Naive thymus-derived CD4-positive, alpha-beta T cell (primary cell): ENCODE data around the gene APEH. TPM values are rescaled to one million over a fixed set of nuclear protein-coding genes. Genes with fewer than 3 reads are reported as not detected.

Source experiments
- ATAC-seq: fragments of 150-1000 bp; cut with Tn5 transposase; 2 replicates; pipeline ENCODE4 v1.10.0; 2021; ENCODE audit warnings: mild to moderate bottlenecking, moderate library complexity
- CTCF ChIA-PET: fragments of 350-600 bp; sonication (Branson Sonifier 250); formaldehyde crosslinking; loops from one replicate; lab custom pipeline; 2021; ENCODE audit warnings: antibody characterized with exemption; lab: Charles Lee
- POLR2A ChIA-PET: fragments of 350-600 bp; sonication (Branson Sonifier 250); formaldehyde crosslinking; loops from one replicate; lab custom pipeline; 2021; ENCODE audit warnings: antibody characterized with exemption, inconsistent platforms; lab: Charles Lee
- DNase-seq, 9 donors: peaks; one replicate each; pipeline versions ENCODE4 v3.0.0 to v3.0.0-alpha.2; 2020 to 2022; ENCODE audit warnings: mixed read lengths in 1 of 9
- H3K27ac ChIP-seq: one replicate; pipeline ENCODE4 v1.7.0; 2013; ENCODE audit warnings: mild to moderate bottlenecking, low read depth, low read length, moderate library complexity
- H3K27me3 ChIP-seq, 2 donors: one replicate each; pipeline ENCODE4 v1.7.0; 2013; ENCODE audit warnings: low read length in 2 of 2, mild to moderate bottlenecking in 2 of 2, moderate library complexity in 2 of 2; ENCODE audit not compliant: control insufficient read depth in 2 of 2, insufficient read depth in 2 of 2
- H3K36me3 ChIP-seq, 3 experiments: 1 replicate in 2 of 3; 2 replicates in 1 of 3; pipeline ENCODE4 v1.7.0; 2013; ENCODE audit warnings: low read length in 3 of 3, mild to moderate bottlenecking in 3 of 3, moderate library complexity in 1 of 3; ENCODE audit not compliant: insufficient read depth in 3 of 3, control insufficient read depth in 2 of 3
- H3K4me1 ChIP-seq, 2 donors: one replicate each; pipeline ENCODE4 v1.7.0; 2013; ENCODE audit warnings: low read length in 2 of 2, mild to moderate bottlenecking in 2 of 2, moderate library complexity in 1 of 2; ENCODE audit not compliant: control insufficient read depth in 2 of 2, insufficient read depth in 2 of 2
- H3K4me3 ChIP-seq: 2 replicates; pipeline ENCODE4 v1.7.0; 2013; ENCODE audit warnings: mild to moderate bottlenecking, low read length
- H3K9me3 ChIP-seq, 3 experiments: 1 replicate in 2 of 3; 2 replicates in 1 of 3; pipeline ENCODE4 v1.7.0; 2013; ENCODE audit warnings: low read length in 3 of 3; ENCODE audit not compliant: control insufficient read depth in 2 of 3
- H3K27ac Mint-ChIP-seq, 9 donors: one replicate each; pipeline ENCODE4 v1.8.0; 2020 to 2022; ENCODE audit warnings: mixed read lengths in 9 of 9, mild to moderate bottlenecking in 8 of 9, moderate library complexity in 5 of 9, inconsistent platforms in 2 of 9
- H3K27me3 Mint-ChIP-seq, 5 donors: one replicate each; pipeline ENCODE4 v1.8.0; 2021 to 2022; ENCODE audit warnings: mixed read lengths in 5 of 5, mild to moderate bottlenecking in 1 of 5
- H3K36me3 Mint-ChIP-seq, 5 donors: one replicate each; pipeline ENCODE4 v1.8.0; 2020 to 2022; ENCODE audit warnings: mixed read lengths in 5 of 5, mild to moderate bottlenecking in 3 of 5, inconsistent platforms in 1 of 5
- H3K4me1 Mint-ChIP-seq, 7 donors: one replicate each; pipeline ENCODE4 v1.8.0; 2020 to 2022; ENCODE audit warnings: mixed read lengths in 7 of 7, mild to moderate bottlenecking in 3 of 7, inconsistent platforms in 1 of 7
- H3K4me3 Mint-ChIP-seq, 10 donors: one replicate each; pipeline ENCODE4 v1.8.0; 2020 to 2022; ENCODE audit warnings: mild to moderate bottlenecking in 10 of 10, mixed read lengths in 10 of 10, moderate library complexity in 6 of 10, inconsistent platforms in 2 of 10
- H3K9me3 Mint-ChIP-seq, 11 donors: one replicate each; pipeline ENCODE4 v1.8.0; 2020 to 2022; ENCODE audit warnings: mixed read lengths in 11 of 11, mild to moderate bottlenecking in 4 of 11, inconsistent platforms in 1 of 11, moderate library complexity in 1 of 11
- intact Hi-C, 2 donors: fragments of 100-400 bp; cut with micrococcal nuclease; formaldehyde crosslinking; loops; one replicate each; pipeline ENCODE4 v1.15.1; 2023
- polyA plus RNA-seq, 2 donors: library from polyadenylated mRNA; unstranded; fragments of 300-500 nt; fragmentation: Illumina TruSeq; gene quantifications; one replicate each; pipeline ENCODE4 v1.2.3, GENCODE V29; 2021
- total RNA-seq, 6 experiments: library from RNA in 5 of 6; stranded (reverse) in 5 of 6; gene quantifications; 1 replicate in 5 of 6; 2 replicates in 1 of 6; pipeline ENCODE4 v1.2.3 and lab custom pipeline; 2021 to 2026

Gene APEH
- total and polyA plus RNA-seq, 7 experiments from 2014 or later, result 75.5 to 151 (median 103) TPM

GRCh38 chr3:49709852-49710251 is 35.7 kb downstream of the APEH start:
- no peak overlapping the region for H3K4me3 Mint-ChIP-seq
- H3K27me3 Mint-ChIP-seq, result no peaks in the 10 kb centered on the region
- Histone ChIP-seq H3K27ac (no peak overlapping the region), H3K9me3 (no peaks in the 10 kb centered on the region), H3K4me1 (no peaks in the 10 kb centered on the region), H3K4me3 (no peak overlapping the region), H3K27me3 (no peaks in the 10 kb centered on the region), H3K36me3 (peaks cover 0 to 37% (median 0%) of the 10 kb centered on the region in 3 experiments)
- ATAC-seq (no peak), DNase-seq (no peak)
- H3K9me3 Mint-ChIP-seq, result no peaks in the 10 kb centered on the region
- POLR2A ChIA-PET, result no interaction called here
- intact Hi-C loops, result no loop called here
- peaks cover 0 to 17% (median 4%) of the 10 kb centered on the region in 7 donors for H3K4me1 Mint-ChIP-seq
- CTCF ChIA-PET, result no interaction called here
- peaks cover 0 to 12% (median 0%) of the 10 kb centered on the region in 5 donors for H3K36me3 Mint-ChIP-seq
- H3K27ac Mint-ChIP-seq, result peak overlapping the region in 1 of 9 donors; percentile 12

GRCh38 chr3:49711489-49711888 is 37.3 kb downstream of the APEH start:
- intact Hi-C loops, result no loop called here
- no peaks in the 10 kb centered on the region for H3K9me3 Mint-ChIP-seq
- no peaks in the 10 kb centered on the region for H3K4me1 ChIP-seq
- peaks cover 0 to 17% (median 4%) of the 10 kb centered on the region in 7 donors for H3K4me1 Mint-ChIP-seq
- H3K27me3 Mint-ChIP-seq, result no peaks in the 10 kb centered on the region
- CTCF ChIA-PET, result interaction anchor here (0.6 kb wide), 1 partner anchor 229 kb away, joined by 3 read pairs; the partner anchor contains the start of gene RBM6
- peak overlapping the region in 1 of 9 donors; percentile 78 for H3K27ac Mint-ChIP-seq
- H3K9me3 ChIP-seq, result no peaks in the 10 kb centered on the region
- H3K27ac ChIP-seq, result no peak overlapping the region
- H3K36me3 Mint-ChIP-seq, result peaks cover 0 to 12% (median 2%) of the 10 kb centered on the region in 5 donors
- DNase-seq, result no peak
- peaks cover 0 to 31% (median 0%) of the 10 kb centered on the region in 3 experiments for H3K36me3 ChIP-seq
- no peaks in the 10 kb centered on the region for H3K27me3 ChIP-seq
- no peak overlapping the region for H3K4me3 ChIP-seq
- peak; percentile 34 for ATAC-seq
- POLR2A ChIA-PET, result interaction anchor here (1.5 kb wide), 1 partner anchor 8 kb away, joined by 4 read pairs; the partner anchor contains the start of gene AMIGO3
- no peak overlapping the region for H3K4me3 Mint-ChIP-seq

GRCh38 chr3:49712166-49712565 is 38.0 kb downstream of the APEH start:
- Histone ChIP-seq H3K27ac (no peak overlapping the region), H3K4me1 (no peaks in the 10 kb centered on the region), H3K36me3 (peaks cover 0 to 25% (median 0%) of the 10 kb centered on the region in 3 experiments), H3K9me3 (no peaks in the 10 kb centered on the region), H3K27me3 (no peaks in the 10 kb centered on the region), H3K4me3 (no peak overlapping the region)
- ATAC-seq (no peak), DNase-seq (no peak)
- Mint-ChIP-seq H3K36me3 (peaks cover 0 to 8% (median 2%) of the 10 kb centered on the region in 5 donors), H3K4me3 (no peak overlapping the region), H3K9me3 (no peaks in the 10 kb centered on the region), H3K27ac (no peak overlapping the region), H3K27me3 (no peaks in the 10 kb centered on the region), H3K4me1 (peaks cover 0 to 17% (median 4%) of the 10 kb centered on the region in 7 donors)
- CTCF ChIA-PET, result no interaction called here
- intact Hi-C loops, result no loop called here
- POLR2A ChIA-PET, result interaction anchor here (1.2 kb wide), 1 partner anchor 11 kb away, joined by 4 read pairs; no protein-coding TSS in a partner anchor

- H3K9me3 Mint-ChIP-seq, result no peaks in the 10 kb centered on the region
- Histone ChIP-seq H3K4me3 (no peak overlapping the region), H3K27ac (no peak overlapping the region), H3K9me3 (no peaks in the 10 kb centered on the region), H3K27me3 (no peaks in the 10 kb centered on the region), H3K36me3 (peaks cover 0 to 19% (median 0%) of the 10 kb centered on the region in 3 experiments), H3K4me1 (no peaks in the 10 kb centered on the region)
- DNase-seq (no peak), ATAC-seq (no peak)
- peaks cover 0 to 5% (median 2%) of the 10 kb centered on the region in 5 donors for H3K36me3 Mint-ChIP-seq
- ChIA-PET CTCF (no interaction called here), POLR2A (interaction anchor here (1.2 kb wide), 1 partner anchor 10 kb away, joined by 4 read pairs; no protein-coding TSS in a partner anchor)
- intact Hi-C loops, result no loop called here
- H3K4me3 Mint-ChIP-seq, result no peak overlapping the region
- H3K27ac Mint-ChIP-seq, result peak overlapping the region in 1 of 9 donors; percentile 4
- no peaks in the 10 kb centered on the region for H3K27me3 Mint-ChIP-seq
- H3K4me1 Mint-ChIP-seq, result peaks cover 0 to 17% (median 4%) of the 10 kb centered on the region in 7 donors
Observed at GRCh38 chr3:49712631-49713317, 38.6 kb downstream of the APEH start.

GRCh38 chr3:49713336-49714105 is 39.4 kb downstream of the APEH start:
- Mint-ChIP-seq H3K27me3 (no peaks in the 10 kb centered on the region), H3K36me3 (peaks cover 0 to 5% (median 2%) of the 10 kb centered on the region in 5 donors), H3K4me1 (peaks cover under 1 to 18% (median 4%) of the 10 kb centered on the region in 7 donors), H3K27ac (peak overlapping the region in 1 of 9 donors; percentile 4), H3K4me3 (no peak overlapping the region), H3K9me3 (no peaks in the 10 kb centered on the region)
- no peaks in the 10 kb centered on the region for H3K9me3 ChIP-seq
- H3K27me3 ChIP-seq, result no peaks in the 10 kb centered on the region
- H3K36me3 ChIP-seq, result peaks cover 0 to 19% (median 0%) of the 10 kb centered on the region in 3 experiments
- no peak overlapping the region for H3K4me3 ChIP-seq
- ChIA-PET CTCF (no interaction called here), POLR2A (interaction anchor here (0.6 to 1.2 kb wide), 2 partner anchors 9 to 199 kb away, joined by 3 to 4 read pairs; no protein-coding TSS in a partner anchor)
- H3K4me1 ChIP-seq, result peaks cover 1 to 3% of the 10 kb centered on the region in 2 donors
- H3K27ac ChIP-seq, result no peak overlapping the region
- ATAC-seq (no peak), DNase-seq (no peak)
- intact Hi-C loops, result no loop called here

- Mint-ChIP-seq H3K9me3 (no peaks in the 10 kb centered on the region), H3K36me3 (peaks cover 0 to 4% (median 1%) of the 10 kb centered on the region in 5 donors), H3K27ac (no peak overlapping the region), H3K4me1 (peaks cover 9 to 31% (median 14%) of the 10 kb centered on the region in 7 donors), H3K27me3 (no peaks in the 10 kb centered on the region), H3K4me3 (no peak overlapping the region)
- DNase-seq (no peak), ATAC-seq (no peak)
- Histone ChIP-seq H3K4me3 (no peak overlapping the region), H3K9me3 (no peaks in the 10 kb centered on the region), H3K27ac (no peak overlapping the region), H3K4me1 (peaks cover 7 to 9% of the 10 kb centered on the region in 2 donors), H3K36me3 (peaks cover 0 to 19% (median 0%) of the 10 kb centered on the region in 3 experiments), H3K27me3 (no peaks in the 10 kb centered on the region)
- intact Hi-C loops, result no loop called here
- ChIA-PET CTCF (no interaction called here), POLR2A (no interaction called here)
Observed at GRCh38 chr3:49714728-49715550, 40.8 kb downstream of the APEH start.
